ENCODE results near the gene ASCL2.
"Not testable (repeated sequence)": the region's sequence is repeated elsewhere in the genome, so short reads cannot be mapped to it uniquely, and the experiment has no call there.

ASCL2 gene

DNA sequence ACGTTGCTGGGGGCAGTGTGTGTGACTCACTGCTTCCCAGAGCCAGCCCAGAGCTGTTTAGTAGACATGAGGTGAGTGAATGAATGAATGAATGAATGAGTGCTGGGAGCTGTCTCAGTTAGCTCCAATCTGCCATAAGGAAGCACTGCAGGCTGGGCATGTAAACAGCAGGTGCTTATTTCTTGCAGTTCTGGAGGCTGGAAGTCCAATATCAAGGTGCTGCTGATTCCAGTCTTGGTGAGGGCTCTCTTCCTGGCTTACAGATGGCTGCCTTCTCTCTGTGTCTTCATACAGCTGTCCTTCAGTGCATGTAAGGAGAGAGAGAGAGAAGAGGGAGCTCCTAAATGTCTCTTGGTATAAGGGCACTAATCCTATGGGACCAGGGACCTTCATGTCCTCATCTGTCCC, 27.2 kb upstream of the ASCL2 start:
- no peak for DNase-seq (ENCODE audit: low spot score)

DNA sequence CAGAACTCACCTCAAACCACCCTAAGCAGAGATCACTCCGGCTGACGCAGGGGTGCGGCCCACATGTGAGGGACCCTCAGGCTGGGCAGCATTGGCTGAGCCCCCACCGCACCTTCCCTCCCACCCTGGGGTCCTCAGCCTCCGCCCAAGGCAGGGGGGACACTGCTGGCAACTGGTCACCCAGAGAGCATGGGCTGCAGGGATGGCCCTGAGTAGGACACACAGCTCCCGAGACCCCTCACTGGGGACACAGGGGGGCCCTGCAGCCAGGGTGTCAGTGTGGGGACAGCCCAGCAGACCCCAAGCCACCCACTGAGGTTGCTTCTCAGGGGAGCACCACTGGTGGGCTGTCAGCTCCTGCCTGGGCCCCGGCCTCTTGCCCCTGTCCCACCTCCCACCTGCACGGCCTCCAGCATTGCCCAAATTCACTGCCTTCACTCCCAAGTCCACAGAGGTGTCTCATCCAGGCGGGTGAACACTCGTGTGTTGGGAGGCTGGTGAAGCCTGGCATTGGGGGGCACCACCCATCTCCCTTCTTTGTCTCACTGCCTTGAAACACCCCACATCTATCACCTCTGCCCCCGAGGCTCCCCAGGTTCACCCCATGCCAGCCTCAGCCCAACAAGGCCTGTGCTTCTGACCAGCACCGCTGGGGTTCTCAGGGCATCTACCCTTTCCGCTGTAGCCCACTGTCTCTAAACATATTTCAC, 26.7 kb upstream of the ASCL2 start:
- DNase-seq (ENCODE audit: low spot score) = no peak

DNA sequence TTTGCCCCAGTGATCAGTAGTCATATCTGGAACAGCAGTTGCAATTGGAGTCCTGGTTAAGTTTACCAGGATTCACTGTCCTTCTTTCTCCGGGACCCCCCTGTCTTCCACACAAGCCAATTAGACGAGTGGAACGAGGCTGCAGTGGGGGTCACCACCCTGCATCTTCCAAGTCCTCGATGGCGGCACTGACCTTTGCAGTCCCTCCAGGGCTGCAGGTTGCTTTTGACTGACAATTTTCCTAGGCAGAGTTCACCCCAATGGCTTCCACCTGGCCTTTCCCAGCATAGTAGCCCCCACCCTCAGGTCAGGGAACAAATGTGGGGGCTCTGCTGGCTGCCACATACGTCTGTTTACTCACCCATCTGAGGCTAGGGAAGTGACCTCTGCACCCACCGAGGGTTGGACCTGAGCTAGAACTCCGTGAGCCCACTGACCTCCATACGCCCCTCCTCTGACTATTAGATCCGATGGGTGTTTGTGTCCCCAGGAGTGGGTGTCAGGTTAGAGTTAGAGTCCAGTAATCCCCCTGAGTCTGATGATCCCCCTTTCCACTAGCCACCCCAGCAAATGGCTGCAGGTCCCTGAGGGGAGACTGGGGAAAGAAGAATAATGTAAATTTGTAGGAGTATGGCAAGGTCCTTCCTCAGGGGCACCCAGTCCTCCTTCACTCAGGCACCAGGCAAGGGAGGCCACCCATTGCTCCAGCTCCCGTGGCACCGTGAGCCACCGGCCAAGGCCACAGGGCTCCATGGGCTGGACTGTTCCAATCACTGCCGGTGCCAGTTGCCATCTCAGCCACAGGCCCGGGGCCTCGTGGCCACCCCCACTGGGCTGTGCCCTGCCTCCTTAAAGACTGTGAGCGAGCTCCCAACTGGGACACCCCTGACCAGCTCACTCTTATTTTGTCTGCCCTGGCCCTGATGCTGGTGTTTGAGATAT, 25.9 kb upstream of the ASCL2 start:
- no peak for DNase-seq (ENCODE audit: low spot score)

DNA sequence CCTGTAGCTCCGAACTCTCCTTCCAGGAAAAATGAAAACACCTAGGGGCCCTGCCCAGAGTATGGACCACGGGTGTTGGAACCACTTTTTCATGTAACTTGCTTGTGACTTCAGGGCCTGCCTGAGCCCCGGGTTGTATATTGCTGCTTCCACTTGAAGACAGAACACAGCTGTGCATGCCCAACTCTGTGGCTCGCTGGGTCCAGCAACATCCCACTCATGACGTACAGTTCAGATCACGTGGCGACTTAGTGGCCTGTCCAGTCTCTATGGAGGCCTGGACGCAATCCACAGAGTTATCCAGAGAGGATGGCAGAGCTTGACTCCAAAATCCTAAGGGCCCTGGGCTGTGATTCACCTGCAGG, 24.5 kb upstream of the ASCL2 start:
- no peak for DNase-seq (ENCODE audit: low spot score)

DNA sequence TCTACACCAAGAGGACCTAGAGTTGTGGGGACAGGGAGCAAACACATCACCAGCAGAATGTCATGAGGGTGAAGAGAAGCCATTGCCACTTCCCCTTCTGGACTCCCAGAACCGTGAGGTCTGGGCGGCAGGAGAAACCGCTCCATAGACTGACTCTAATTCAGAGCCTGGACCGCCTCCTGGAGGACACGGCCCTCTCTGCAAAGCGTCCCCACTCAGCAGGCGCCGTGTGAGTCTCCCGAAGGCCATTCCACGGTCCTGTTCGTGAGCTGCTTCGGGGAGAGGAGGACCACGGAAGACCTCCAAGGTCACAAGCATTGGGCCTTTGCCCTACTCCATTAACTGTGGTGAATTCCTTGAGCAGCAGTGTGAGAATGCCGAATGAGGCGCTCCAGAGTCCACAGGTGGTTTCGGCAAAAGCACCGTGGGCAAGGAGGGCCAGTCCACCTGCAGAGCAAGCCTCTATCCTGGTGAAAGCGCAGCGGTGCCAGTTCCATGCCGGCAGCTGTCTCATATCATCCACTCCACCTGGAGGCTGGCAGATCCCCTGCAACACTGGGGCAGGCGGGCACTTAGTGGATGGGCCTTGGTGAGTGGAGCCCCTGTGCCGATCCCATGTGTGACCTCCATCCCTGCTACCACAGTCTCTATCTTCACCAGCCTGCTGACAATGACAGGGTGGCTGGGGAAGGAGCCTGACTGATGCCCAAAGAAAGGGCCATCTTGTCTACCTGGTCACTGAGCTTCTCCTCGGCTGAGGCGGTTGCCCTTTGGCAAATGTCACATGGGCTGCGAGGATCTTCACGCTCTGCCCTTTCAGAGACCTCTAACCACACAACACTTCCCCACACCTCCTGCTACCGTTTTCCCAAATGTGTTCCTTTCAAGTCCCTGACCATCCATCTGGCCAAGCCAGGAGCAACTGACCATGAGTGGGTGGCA, 23.9 kb upstream of the ASCL2 start:
- DNase-seq (ENCODE audit: low spot score) = no peak

DNA sequence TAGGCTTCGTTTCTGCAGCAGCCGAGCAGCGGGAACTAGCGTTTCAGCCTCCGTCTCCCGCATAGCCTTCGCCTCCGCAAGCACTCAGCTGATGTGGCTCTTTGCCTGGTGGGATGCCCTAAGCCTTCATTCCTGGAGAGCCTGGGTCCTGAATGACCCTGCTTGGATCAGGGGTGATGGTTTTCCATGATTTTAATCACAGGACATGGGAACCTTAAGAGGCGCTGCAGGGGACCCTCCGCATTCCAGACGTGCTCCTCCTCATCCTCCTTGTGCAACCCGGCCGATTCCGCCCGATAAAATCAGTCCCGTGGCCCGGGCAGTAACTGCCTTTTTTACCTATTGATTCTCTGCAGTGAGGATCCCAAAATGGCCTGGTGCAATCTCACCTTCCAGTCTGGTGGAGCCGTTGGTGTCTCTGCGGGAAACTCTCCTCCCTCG, 23.2 kb upstream of the ASCL2 start:
- DNase-seq (ENCODE audit: low spot score) = no peak

DNA sequence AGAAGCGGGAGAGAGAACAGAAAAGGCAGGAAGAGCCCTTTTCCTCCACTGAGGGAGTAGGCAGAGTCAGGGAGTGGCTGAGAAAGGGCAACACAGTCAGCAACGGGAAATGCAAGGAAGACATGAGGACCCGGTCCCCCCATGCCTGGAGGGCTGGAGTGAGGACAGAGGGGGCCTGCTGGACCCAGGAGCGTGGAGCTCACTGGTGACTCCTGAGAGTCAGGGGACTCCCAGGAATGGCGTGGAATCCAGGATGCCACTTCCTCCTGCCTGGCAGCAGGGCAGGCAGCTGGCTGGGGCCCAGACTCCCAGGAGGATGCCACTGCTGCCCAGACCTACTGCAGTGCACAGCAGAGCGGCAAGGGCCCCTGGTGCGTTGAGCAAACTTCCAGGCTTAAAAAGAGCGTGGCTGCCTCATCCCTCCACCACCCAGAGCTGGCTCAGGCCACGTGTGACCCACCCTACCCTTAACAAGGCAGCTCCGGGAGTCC, 20.0 kb upstream of the ASCL2 start:
- no peak for DNase-seq (ENCODE audit: low spot score)

DNA sequence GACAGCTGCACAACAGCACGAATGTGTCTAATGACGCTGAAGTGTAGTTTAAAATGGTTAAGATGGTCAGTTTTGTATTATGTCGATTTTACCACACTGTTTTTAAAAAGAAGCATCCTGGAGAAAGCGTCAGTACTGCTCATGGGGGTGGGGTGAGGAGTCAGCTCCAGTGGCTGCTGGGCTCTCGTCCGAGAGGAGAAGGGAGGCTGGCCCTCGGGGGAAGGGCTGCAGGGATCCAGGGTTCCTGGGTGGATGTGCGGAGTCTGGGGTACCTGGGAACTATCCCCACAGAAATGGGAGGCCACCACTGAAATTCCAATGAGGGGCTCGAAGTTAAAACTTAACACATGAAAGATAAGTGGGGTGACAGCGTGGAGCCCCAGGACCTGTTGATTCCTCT, 19.5 kb upstream of the ASCL2 start:
- no peak for DNase-seq (ENCODE audit: low spot score)

DNA sequence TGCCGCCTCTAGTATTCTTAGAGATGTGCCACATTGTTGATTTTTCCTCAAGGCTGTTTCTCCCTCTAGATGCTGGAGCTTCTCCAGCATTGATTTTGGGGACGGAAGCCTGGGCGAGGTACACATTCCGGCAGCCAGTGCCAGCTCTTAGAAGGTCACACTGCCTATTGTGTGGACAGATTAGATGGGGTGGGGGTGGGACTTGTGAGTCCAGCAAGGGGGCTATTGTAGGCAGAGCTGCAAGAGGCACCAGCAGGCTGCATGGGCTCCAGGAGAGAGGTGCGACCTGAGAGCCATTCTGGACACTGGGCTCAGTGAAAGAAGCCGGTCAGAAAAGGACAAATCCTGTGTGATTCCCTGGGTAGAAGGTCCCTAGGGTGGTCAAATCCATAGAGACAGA, 19.0 kb upstream of the ASCL2 start:
- no peak for DNase-seq (ENCODE audit: low spot score)

DNA sequence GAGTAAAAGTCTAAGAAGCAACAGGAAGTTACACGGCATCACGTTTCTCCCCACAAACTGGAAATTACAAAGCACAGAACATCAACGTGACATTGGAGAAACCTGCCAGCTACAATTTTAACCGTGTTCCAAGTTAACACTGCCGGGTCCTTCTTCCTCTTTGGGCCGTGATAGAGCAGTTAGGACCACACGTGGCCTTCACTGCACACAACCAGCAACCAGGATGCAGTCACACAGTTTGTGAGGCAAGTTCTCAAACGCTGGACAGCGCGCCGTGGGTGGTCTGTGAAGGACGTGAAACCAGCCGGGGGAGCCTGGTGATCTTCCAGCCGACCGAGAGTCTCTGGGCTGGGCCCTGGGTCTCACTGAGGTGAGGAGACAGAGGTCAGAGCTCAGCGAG, 16.7 kb upstream of the ASCL2 start:
- no peak for DNase-seq (ENCODE audit: low spot score)

DNA sequence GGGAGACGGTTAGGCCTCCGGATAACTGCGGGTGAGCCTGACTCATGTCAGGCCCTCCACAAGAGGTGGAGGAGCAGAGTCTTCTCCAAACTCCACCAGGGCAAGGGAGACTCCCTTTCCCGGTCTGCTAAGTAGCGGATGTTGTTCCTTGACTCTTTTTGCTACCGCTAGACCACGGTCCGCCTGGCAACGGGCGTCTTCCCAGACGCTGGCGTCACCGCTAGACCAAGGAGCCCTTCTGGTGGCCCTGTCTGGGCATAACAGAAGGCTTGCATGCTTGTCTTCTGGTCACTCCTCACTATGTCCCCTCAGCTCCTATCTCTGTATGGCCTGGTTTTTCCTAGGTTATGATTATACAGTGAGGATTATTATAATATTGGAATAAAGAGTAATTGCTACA, 16.0 kb upstream of the ASCL2 start:
- DNase-seq (ENCODE audit: low spot score) = not testable (repeated sequence)

DNA sequence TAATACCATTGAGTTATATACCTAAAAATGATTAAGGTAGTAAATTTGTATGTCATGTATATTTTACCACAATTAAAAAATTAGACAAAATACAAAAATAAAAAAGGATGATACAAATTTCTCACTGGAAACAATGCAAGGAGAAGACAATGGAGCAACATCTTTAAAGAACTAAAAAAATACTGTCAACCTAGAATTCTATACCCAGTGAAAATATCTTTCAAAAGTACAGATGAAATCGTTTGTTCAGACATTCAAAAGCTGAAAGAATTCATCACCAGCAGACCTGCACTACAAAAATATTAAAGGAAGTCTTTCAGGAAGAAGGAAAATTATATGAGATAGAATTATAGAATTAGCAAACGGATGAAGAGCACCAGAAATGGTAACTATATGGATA, 9.8 kb upstream of the ASCL2 start:
- no peak for DNase-seq (ENCODE audit: low spot score)

DNA sequence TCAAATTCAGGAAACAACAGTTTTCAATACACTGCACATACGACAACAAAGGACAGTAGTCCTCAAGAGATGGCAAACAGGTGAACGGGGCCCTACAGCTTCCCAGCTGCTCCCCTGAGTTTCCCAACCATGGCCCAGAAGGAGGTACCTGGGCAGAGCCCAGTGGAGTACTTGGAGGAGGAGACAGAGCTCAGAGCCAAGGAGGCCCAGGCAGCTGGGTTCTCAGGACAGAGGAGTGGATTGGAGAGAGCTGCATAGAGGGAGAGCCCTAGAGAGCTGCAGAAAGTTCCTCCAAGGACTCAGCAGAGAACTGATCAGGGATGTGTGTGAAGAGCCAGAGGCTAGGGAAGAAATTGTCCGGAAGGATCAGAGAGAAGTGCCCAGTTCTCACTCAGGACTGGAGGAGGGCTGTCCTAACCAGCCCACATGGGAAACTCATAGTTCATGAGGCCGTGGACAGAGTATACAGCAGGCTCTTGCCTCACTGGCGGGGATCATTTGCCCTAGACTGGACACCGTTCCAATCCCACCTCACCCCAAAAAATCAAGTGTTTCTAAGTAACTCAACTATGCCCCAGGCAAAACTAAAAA, 7.6 kb upstream of the ASCL2 start:
- no peak for DNase-seq (ENCODE audit: low spot score)

DNA sequence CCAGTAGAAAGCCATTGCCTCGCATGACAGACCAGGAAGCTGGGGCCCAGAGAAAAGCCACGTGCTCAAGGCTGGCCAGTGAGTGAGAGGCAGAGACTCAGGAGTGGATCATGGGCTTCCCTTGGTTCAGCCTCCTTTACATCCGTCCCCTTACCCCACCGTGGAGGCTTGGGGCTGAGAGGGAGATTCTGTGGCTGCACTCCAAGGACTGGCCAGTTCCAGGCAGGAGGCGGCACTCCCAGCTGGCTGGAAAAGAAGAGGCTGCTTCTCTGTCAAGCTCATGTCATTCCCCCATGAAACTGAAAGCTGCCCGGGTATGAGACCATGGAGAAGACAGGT, 6.6 kb upstream of the ASCL2 start:
- DNase-seq (ENCODE audit: low spot score) = no peak

DNA sequence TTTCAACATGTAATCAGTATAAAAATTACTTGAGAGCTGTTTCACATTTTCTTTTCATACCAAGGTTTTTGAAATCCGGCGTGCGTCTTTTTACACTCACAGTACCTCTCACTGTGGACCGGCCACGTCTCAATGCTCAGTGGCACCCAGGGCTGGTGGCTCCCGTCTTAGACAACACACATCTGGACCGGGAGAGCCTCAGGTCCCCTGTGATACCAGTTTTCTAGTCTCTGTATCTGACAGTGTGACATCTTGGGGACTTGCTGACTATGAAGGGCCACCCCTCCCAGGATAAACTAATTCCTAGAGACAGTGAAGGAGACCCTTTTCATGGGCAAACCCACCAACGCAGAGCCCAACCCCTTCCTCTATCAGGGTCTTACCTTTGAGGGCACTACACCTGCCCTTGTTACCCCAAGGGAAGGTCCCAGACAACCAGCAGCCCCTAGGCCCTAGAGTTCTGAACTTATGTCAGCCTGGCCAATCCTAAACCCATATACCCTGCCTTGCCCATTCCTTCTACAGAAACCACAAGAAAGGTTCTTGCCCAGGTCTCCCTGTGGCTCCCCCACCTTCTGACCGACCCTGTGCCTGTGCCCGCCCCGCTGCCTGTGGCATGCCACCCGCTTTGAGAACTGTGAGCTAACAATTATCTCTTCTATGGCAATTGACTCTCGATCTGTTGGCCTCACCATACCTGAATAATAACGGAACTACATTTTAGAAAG, 6.1 kb upstream of the ASCL2 start:
- no peak for DNase-seq (ENCODE audit: low spot score)

DNA sequence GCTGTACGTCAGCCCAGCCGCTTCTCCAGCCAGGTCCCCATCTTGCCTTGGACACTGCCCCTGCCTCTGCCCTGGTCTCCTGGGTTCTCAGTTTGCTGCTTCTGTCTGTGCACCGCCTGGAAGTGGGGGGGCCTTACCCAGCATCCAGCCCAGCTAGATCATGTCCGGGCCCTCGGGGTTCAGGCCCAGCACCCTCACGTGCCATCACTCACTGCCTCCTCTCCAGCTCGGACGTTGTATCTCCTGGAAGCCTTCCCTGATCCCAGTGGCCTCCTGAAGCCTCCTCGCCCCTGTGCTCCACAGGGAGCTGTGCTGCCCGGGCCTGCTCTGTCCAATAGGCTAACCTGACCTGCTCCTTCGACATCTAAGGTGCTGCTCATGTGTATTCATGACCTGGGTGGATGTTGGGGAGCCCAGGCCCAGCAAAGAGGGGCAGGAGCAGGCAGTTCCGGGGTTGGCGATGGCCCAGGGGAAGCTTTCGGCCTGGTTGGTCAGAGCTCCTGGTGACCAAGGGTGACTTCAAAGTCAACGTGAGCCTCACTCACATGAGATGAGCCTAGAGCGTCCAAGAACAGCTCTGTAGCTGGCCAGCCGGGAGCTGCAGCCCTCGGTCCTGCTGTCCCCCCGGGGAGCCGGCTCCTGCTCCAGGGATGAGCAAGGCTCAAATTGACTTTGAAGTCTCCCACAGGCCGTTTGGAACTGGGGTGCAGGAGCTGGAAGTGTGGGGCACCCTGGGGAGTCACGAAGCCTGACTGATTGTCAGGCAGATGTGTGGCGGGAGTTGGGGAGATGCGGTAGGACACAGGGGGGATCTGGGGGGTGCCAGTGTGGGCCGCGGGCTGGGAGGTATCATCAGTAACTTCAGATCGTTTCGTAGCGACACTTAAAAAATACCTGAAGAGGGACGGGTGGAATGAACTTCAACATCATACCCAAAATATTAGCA, 5.2 kb upstream of the ASCL2 start:
- DNase-seq (ENCODE audit: low spot score) = no peak

DNA sequence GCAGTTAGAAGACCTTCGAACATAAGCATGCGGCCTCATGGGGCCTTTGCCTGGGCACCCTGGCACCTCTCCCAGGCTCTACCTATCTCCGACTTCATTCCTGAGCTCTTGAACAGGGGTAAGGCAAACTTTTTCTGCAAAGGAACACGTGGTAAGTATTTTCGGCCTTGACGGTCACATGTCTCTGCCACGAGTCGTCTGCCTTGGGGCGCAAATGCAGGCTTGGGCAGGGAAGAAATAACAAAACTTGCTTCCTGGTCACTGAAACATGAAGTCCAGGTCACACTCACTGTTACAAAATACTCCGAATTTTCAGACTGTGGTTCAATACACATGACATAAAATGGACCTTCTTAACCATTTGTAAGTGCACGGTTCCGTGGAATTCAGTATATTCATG, 3.4 kb upstream of the ASCL2 start:
- DNase-seq (ENCODE audit: low spot score) = no peak

DNA sequence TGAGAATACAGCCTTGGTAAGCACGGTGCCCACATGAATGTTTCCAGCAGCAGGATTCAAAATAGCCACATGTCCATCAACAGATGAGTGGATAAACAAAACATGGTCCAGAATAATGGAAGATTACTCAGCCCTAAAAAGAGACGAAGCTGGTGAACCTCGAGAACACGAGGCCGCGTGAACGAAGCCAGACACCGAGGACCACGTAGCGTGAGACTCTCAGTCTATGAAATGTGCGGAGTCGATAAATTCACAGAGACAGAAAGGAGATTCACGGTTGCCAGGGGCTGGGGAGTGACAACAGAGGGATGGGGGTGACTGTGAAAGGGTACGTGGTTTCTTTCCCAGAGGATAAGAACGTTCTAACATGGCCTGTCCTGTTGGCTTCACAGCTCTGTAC, 2.9 kb upstream of the ASCL2 start:
- no peak for DNase-seq (ENCODE audit: low spot score)

DNA sequence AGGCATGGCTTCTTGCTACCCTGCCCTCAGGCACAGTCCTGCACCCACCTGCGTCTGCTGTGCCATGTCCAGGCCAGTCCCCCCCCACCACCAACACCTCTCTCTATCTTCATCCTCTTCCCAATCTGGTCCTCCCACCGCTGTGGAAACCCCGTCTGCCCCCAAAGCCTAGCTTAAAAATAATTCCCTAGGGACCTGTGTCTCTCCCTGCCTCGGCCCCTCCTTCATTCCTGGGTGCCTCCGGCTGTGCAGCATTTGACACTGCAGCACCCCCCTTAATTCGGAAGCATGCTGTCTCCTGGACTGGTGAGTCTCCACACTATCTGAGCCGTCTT, 2.5 kb upstream of the ASCL2 start:
- DNase-seq (ENCODE audit: low spot score) = no peak

DNA sequence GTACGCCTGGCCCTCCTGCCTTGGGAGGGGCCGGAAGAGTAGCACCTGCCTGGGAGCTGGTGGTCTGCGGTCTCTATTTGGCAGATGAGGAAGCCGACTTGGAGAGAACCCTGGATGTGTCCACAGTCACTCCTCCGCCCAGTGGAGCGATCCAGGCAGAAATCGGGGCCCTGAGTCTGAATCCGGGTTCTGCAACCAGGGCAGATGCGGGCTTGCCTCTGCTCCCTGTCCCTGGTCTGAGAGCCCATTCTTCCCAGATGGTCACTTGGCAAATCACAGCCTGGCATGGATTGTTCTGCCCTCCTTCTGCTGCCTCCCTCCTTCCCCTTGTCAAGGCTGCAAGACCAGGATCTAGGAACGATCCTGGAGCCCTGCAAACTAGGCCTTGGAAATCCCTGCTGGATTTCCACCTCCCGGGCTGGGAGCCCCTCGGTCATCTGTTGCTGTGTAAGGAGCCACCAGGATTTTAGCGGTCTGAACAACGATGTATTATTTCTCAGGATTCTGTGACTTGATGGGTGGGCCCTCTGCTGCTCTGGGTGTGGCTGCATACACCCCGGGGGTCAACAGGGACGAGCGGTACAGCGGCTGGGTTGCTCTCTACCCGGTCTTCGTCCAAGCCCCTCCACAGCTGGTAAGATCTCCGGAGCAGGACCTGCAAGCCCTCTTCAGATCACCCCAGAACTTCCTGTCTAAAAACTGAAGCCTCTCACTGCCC, 2.0 kb upstream of the ASCL2 start:
- DNase-seq (ENCODE audit: low spot score) = no peak
